IPS DF 19.7 (cell line): ENCODE data around the gene TRMT10C.
A peak's percentile ranks its signal among the peaks of the same experiment; 100 is the strongest.
"Not testable (repeated sequence)": the region's sequence is repeated elsewhere in the genome, so short reads cannot be mapped to it uniquely, and the experiment has no call there.

Source experiments
- DNase-seq: peaks from one replicate; pipeline ENCODE4 v3.0.0-alpha.2; 2013; ENCODE audit warnings: low read depth, low spot score

The TRMT10C gene

GRCh38 chr3:101561630-101562328 lies at the start of gene TRMT10C:
Gene TRMT10C (plus strand): TSS chr3:101561868. CDS start chr3:101564782, 2,914 bp downstream.
- DNase-seq: peak; percentile 85

GRCh38 chr3:101512396-101512645 lies 49.3 kb upstream of the TRMT10C start:
- DNase-seq: no peak

GRCh38 chr3:101512646-101513418 lies 48.8 kb upstream of the TRMT10C start, which contains the start of gene SENP7:
Gene SENP7 (minus strand): TSS chr3:101513212. CDS start chr3:101513130, 82 bp downstream.
- DNase-seq: no peak

GRCh38 chr3:101513419-101513986 lies 48.2 kb upstream of the TRMT10C start:
- DNase-seq: no peak

GRCh38 chr3:101518421-101518871 lies 43.2 kb upstream of the TRMT10C start:
- DNase-seq: no peak

- DNase-seq: no peak
These were observed 41.8 kb upstream of the TRMT10C start for GRCh38 chr3:101519685-101520365.

- DNase-seq: no peak
These were observed 40.4 kb upstream of the TRMT10C start for GRCh38 chr3:101521211-101521701.

GRCh38 chr3:101527441-101527840 lies 34.2 kb upstream of the TRMT10C start:
- no peak for DNase-seq

GRCh38 chr3:101527906-101528305 lies 33.8 kb upstream of the TRMT10C start:
- no peak for DNase-seq

- no peak for DNase-seq
These were observed 31.6 kb upstream of the TRMT10C start for GRCh38 chr3:101529816-101530685.

GRCh38 chr3:101530686-101531047 lies 31.0 kb upstream of the TRMT10C start:
- DNase-seq: no peak

- no peak for DNase-seq
These were observed 30.1 kb upstream of the TRMT10C start for GRCh38 chr3:101531473-101532086.

GRCh38 chr3:101532783-101533602 lies 28.7 kb upstream of the TRMT10C start:
- DNase-seq: no peak

GRCh38 chr3:101533603-101533968 lies 28.1 kb upstream of the TRMT10C start:
- no peak for DNase-seq

- DNase-seq: no peak
These were observed 26.4 kb upstream of the TRMT10C start for GRCh38 chr3:101535221-101535620.

GRCh38 chr3:101536266-101536665 lies 25.4 kb upstream of the TRMT10C start:
- no peak for DNase-seq

- DNase-seq: not testable (repeated sequence)
These were observed 24.7 kb upstream of the TRMT10C start for GRCh38 chr3:101536955-101537354.

GRCh38 chr3:101542957-101543356 lies 18.7 kb upstream of the TRMT10C start:
- no peak for DNase-seq

- DNase-seq: no peak
These were observed 17.4 kb upstream of the TRMT10C start for GRCh38 chr3:101544161-101544850.
